ENCODE data around the gene REL. TPM values are rescaled to one million over a fixed set of nuclear protein-coding genes. Genes with fewer than 3 reads are reported as not detected.
A peak's percentile ranks its signal among the peaks of the same experiment; 100 is the strongest.

The REL gene
- total and polyA plus RNA-seq, 2 of the 13 experiments (the other 11 are each of a cell fraction or from before 2014, with no cell fraction given): 3.7 to 7.0 TPM

- no peak overlapping the region for H2AFZ ChIP-seq (ENCODE audit: low read length)
- in situ Hi-C loops (cut with HindIII; ENCODE audit: extremely low pct_ligation_motif_present, low pct_unique_long_range_greater_than_20kb): no loop called here
- no TSS peak for BruUV-seq (replicated peaks)
Observed at GRCh38 chr2:60867007-60867406, 14.4 kb upstream of the REL start.

More at GRCh38 chr2:60867007-60867406, 14.4 kb upstream of the REL start:
- Histone ChIP-seq H3K4me1 (ENCODE audit: insufficient read depth, low read length) (no peaks in the 10 kb centered on the region), H3K9ac (ENCODE audit: insufficient read depth, low read depth, low read length) (no peak overlapping the region), H3K27ac (ENCODE audit: extremely low read length, insufficient read depth, low read length) (no peak overlapping the region), H3K36me3 (replicated peaks in 1 of 2; ENCODE audit: control insufficient read depth in 1 of 2, insufficient read depth in 2 of 2, low read length in 2 of 2) (no peaks in the 10 kb centered on the region), H3K9me3 (ENCODE audit: low read length) (no peaks in the 10 kb centered on the region; the same call in 1 of the 2 replicates), H3K4me2 (ENCODE audit: low read depth, low read length) (no peak overlapping the region), H3K79me2 (ENCODE audit: insufficient read depth, low read length) (no peaks in the 10 kb centered on the region), H3K4me3 (replicated peaks in 1 of 3; ENCODE audit: insufficient read depth in 1 of 3, low read depth in 2 of 3, low read length in 3 of 3) (no peak overlapping the region), H3K27me3 (ENCODE audit: control insufficient read depth in 1 of 2, insufficient read depth in 2 of 2, low read length in 2 of 2) (no peaks in the 10 kb centered on the region; a peak in 2 of 5 replicates), H4K20me1 (ENCODE audit: insufficient read depth, low read length) (no peaks in the 10 kb centered on the region)
- ChIA-PET CTCF (ENCODE audit: low intra/inter-chr PET ratio, low total read pairs) (no interaction called here), POLR2A (no interaction called here)
- WGBS (ENCODE audit: low lambda C conversion rate): 33% methylated on average over 3 of the region's 3 CpGs
- no peak for FAIRE-seq
- intact Hi-C loops (cut with micrococcal nuclease; ENCODE audit: unreplicated experiment): no loop called here
- ATAC-seq: peak; percentile 71
- TF ChIP-seq, protein P1, sequence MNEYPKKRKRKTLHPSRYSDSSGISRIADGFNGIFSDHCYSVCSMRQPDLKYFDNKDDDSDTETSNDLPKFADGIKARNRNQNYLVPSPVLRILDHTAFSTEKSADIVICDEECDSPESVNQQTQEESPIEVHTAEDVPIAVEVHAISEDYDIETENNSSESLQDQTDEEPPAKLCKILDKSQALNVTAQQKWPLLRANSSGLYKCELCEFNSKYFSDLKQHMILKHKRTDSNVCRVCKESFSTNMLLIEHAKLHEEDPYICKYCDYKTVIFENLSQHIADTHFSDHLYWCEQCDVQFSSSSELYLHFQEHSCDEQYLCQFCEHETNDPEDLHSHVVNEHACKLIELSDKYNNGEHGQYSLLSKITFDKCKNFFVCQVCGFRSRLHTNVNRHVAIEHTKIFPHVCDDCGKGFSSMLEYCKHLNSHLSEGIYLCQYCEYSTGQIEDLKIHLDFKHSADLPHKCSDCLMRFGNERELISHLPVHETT (CRISPR knock-in tag; conservative IDR thresholded peaks at IDR 0.05): no peak
- TF ChIP-seq ZNF235 (CRISPR knock-in tag; IDR thresholded peaks at IDR 0.05; ENCODE audit: borderline replicate concordance) (no peak), TBX2 (CRISPR knock-in tag; IDR thresholded peaks at IDR 0.05; ENCODE audit: borderline replicate concordance) (no peak), HMG20B (CRISPR knock-in tag; conservative IDR thresholded peaks at IDR 0.05) (no peak), RBFOX2 (IDR thresholded peaks at IDR 0.05; ENCODE audit: low read depth, low read length) (no peak), POLR2AphosphoS5 (IDR thresholded peaks at IDR 0.05; ENCODE audit: low read depth, low read length) (no peak), TBX3 (IDR thresholded peaks at IDR 0.05; ENCODE audit: borderline replicate concordance) (no peak), DR1 (CRISPR knock-in tag; IDR thresholded peaks at IDR 0.05) (no peak), ARNT (IDR thresholded peaks at IDR 0.05) (no peak), ZSCAN20 (CRISPR knock-in tag; IDR thresholded peaks at IDR 0.05; ENCODE audit: borderline replicate concordance) (no peak), ZNF766 (CRISPR knock-in tag; IDR thresholded peaks at IDR 0.05; ENCODE audit: borderline replicate concordance) (no peak), BHLHE40 (IDR thresholded peaks at IDR 0.05; ENCODE audit: low read length) (no peak), ZSCAN21 (CRISPR knock-in tag; IDR thresholded peaks at IDR 0.05; ENCODE audit: borderline replicate concordance) (no peak), ZBTB8A (CRISPR knock-in tag; IDR thresholded peaks at IDR 0.05; ENCODE audit: borderline replicate concordance, low read depth) (no peak), STAT5B (CRISPR knock-in tag; IDR thresholded peaks at IDR 0.05) (no peak)
- TF ChIP-seq, protein P2, sequence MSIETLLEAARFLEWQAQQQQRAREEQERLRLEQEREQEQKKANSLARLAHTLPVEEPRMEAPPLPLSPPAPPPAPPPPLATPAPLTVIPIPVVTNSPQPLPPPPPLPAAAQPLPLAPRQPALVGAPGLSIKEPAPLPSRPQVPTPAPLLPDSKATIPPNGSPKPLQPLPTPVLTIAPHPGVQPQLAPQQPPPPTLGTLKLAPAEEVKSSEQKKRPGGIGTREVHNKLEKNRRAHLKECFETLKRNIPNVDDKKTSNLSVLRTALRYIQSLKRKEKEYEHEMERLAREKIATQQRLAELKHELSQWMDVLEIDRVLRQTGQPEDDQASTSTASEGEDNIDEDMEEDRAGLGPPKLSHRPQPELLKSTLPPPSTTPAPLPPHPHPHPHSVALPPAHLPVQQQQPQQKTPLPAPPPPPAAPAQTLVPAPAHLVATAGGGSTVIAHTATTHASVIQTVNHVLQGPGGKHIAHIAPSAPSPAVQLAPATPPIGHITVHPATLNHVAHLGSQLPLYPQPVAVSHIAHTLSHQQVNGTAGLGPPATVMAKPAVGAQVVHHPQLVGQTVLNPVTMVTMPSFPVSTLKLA (IDR thresholded peaks at IDR 0.05): no peak
- TF ChIP-seq, protein P3, sequence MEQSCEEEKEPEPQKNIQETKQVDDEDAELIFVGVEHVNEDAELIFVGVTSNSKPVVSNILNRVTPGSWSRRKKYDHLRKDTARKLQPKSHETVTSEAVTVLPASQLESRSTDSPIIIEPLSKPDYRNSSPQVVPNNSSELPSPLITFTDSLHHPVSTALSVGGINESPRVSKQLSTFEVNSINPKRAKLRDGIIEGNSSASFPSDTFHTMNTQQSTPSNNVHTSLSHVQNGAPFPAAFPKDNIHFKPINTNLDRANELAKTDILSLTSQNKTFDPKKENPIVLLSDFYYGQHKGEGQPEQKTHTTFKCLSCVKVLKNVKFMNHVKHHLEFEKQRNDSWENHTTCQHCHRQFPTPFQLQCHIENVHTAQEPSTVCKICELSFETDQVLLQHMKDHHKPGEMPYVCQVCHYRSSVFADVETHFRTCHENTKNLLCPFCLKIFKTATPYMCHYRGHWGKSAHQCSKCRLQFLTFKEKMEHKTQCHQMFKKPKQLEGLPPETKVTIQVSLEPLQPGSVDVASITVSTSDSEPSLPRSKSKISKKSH (CRISPR knock-in tag; IDR thresholded peaks at IDR 0.05; ENCODE audit: borderline replicate concordance): no peak
- no peak for DNase-seq (ENCODE audit: low spot score)
